Vagina (tissue), 2 donors: Measurements from ENCODE around the gene LYSMD3. TPM values are rescaled to one million over a fixed set of nuclear protein-coding genes. Genes with fewer than 3 reads are reported as not detected.

Experiments
- DNase-seq, 2 donors: peaks; one replicate each; pipeline ENCODE4 v3.0.0-alpha.2; 2017; ENCODE audit errors: extremely low spot score in 2 of 2
- H3K27ac ChIP-seq: fragments of 200-600 bp; sonication (generic); one replicate; pipeline ENCODE4 v1.5.1; 2019
- H3K27me3 ChIP-seq: fragments of 200-600 bp; sonication (generic); one replicate; pipeline ENCODE4 v1.5.1; 2019
- H3K36me3 ChIP-seq, 2 donors: fragments of 200-600 bp; sonication (generic); one replicate each; pipeline ENCODE4 v1.5.1; 2017 to 2019
- H3K4me1 ChIP-seq: fragments of 200-600 bp; sonication (generic); one replicate; pipeline ENCODE4 v1.5.1; 2019
- H3K4me3 ChIP-seq, 2 donors: fragments of 200-600 bp; sonication (generic); 1 replicate in 1 of 2; 2 replicates in 1 of 2; pipeline ENCODE4 v1.5.1; 2016 to 2019
- H3K9me3 ChIP-seq: fragments of 200-600 bp; sonication (generic); one replicate; pipeline ENCODE4 v1.5.1; 2019
- CTCF ChIP-seq, 3 experiments: fragments of 450-650 bp in 2 of 3; fragments of 200-600 bp in 1 of 3; sonication (generic) in 1 of 3; IDR thresholded peaks; one replicate each; pipeline ENCODE4 v1.5.1; 2017 to 2019; ENCODE audit warnings: antibody characterized with exemption in 3 of 3, mild to moderate bottlenecking in 2 of 3, moderate library complexity in 2 of 3
- POLR2A ChIP-seq, 2 donors: fragments of 450-650 bp; IDR thresholded peaks; one replicate each; pipeline ENCODE4 v1.6.1; 2017; ENCODE audit warnings: antibody characterized with exemption in 2 of 2, mild to moderate bottlenecking in 2 of 2, moderate library complexity in 2 of 2
- POLR2AphosphoS5 ChIP-seq, 2 donors: sonication (generic); formaldehyde crosslinking; IDR thresholded peaks; one replicate each; pipeline ENCODE4 v1.9.0; 2017; ENCODE audit warnings: antibody characterized with exemption in 2 of 2, mild to moderate bottlenecking in 2 of 2, low read depth in 1 of 2; ENCODE audit not compliant: insufficient read depth in 1 of 2
- intact Hi-C: fragments of 100-400 bp; cut with DNase I; formaldehyde crosslinking; loops from one replicate; pipeline ENCODE4 v1.15.1; 2023
- total RNA-seq: library from RNA; depleted of rRNA; stranded (reverse); fragments of >200 nt; gene quantifications from one replicate; pipeline ENCODE4 v1.2.3, GENCODE V29; 2016

The LYSMD3 gene
- total RNA-seq, 1 donor from 2014 or later: 15.5 TPM

GRCh38 chr5:90494043-90494442, 35.3 kb downstream of the LYSMD3 start:
- no peaks in the 10 kb centered on the region for H3K27me3 ChIP-seq
- TF ChIP-seq CTCF (IDR thresholded peaks at IDR 0.05): no peak
- TF ChIP-seq POLR2AphosphoS5 (IDR thresholded peaks at IDR 0.05; ENCODE audit: insufficient read depth in 1 of 2, low read depth in 1 of 2): no peak
- TF ChIP-seq POLR2A (IDR thresholded peaks at IDR 0.05): no peak
- H3K36me3 ChIP-seq: no peaks in the 10 kb centered on the region
- no peak overlapping the region for H3K4me3 ChIP-seq
- no peak for DNase-seq
- H3K4me1 ChIP-seq: no peaks in the 10 kb centered on the region
- intact Hi-C loops: no loop called here
- H3K9me3 ChIP-seq: no peaks in the 10 kb centered on the region
- no peak overlapping the region for H3K27ac ChIP-seq

- no peaks in the 10 kb centered on the region for H3K27me3 ChIP-seq
- no peak overlapping the region for H3K4me3 ChIP-seq
- TF ChIP-seq POLR2A (IDR thresholded peaks at IDR 0.05): no peak
- TF ChIP-seq POLR2AphosphoS5 (IDR thresholded peaks at IDR 0.05; ENCODE audit: insufficient read depth in 1 of 2, low read depth in 1 of 2): no peak
- TF ChIP-seq CTCF (IDR thresholded peaks at IDR 0.05): no peak
- H3K4me1 ChIP-seq: no peaks in the 10 kb centered on the region
- no peak overlapping the region for H3K27ac ChIP-seq
- no peaks in the 10 kb centered on the region for H3K36me3 ChIP-seq
- intact Hi-C loops: no loop called here
- DNase-seq: no peak
- H3K9me3 ChIP-seq: no peaks in the 10 kb centered on the region
Observed at GRCh38 chr5:90488791-90489190, 40.6 kb downstream of the LYSMD3 start.

GRCh38 chr5:90484540-90484939, 44.8 kb downstream of the LYSMD3 start:
- intact Hi-C loops: no loop called here
- DNase-seq: no peak

GRCh38 chr5:90483206-90483605, 46.2 kb downstream of the LYSMD3 start:
- H3K4me1 ChIP-seq: no peaks in the 10 kb centered on the region
- H3K9me3 ChIP-seq: no peaks in the 10 kb centered on the region
- H3K27me3 ChIP-seq: no peaks in the 10 kb centered on the region
- DNase-seq: no peak
- H3K27ac ChIP-seq: no peak overlapping the region
- intact Hi-C loops: no loop called here
- no peaks in the 10 kb centered on the region for H3K36me3 ChIP-seq
- H3K4me3 ChIP-seq: no peak overlapping the region
- TF ChIP-seq CTCF (IDR thresholded peaks at IDR 0.05): no peak
- no peak for TF ChIP-seq POLR2A (IDR thresholded peaks at IDR 0.05)
- TF ChIP-seq POLR2AphosphoS5 (IDR thresholded peaks at IDR 0.05; ENCODE audit: insufficient read depth in 1 of 2, low read depth in 1 of 2): no peak

More at GRCh38 chr5:90484540-90484939, 44.8 kb downstream of the LYSMD3 start:
- Histone ChIP-seq H3K27me3 (no peaks in the 10 kb centered on the region), H3K4me1 (no peaks in the 10 kb centered on the region), H3K36me3 (no peaks in the 10 kb centered on the region), H3K4me3 (no peak overlapping the region), H3K9me3 (no peaks in the 10 kb centered on the region), H3K27ac (no peak overlapping the region)
- TF ChIP-seq POLR2A (IDR thresholded peaks at IDR 0.05): no peak
- TF ChIP-seq POLR2AphosphoS5 (IDR thresholded peaks at IDR 0.05; ENCODE audit: insufficient read depth in 1 of 2, low read depth in 1 of 2): no peak
- no peak for TF ChIP-seq CTCF (IDR thresholded peaks at IDR 0.05)

- TF ChIP-seq CTCF (IDR thresholded peaks at IDR 0.05) (no peak), POLR2AphosphoS5 (IDR thresholded peaks at IDR 0.05; ENCODE audit: insufficient read depth in 1 of 2, low read depth in 1 of 2) (no peak), POLR2A (IDR thresholded peaks at IDR 0.05) (no peak)
- no peak for DNase-seq
- H3K27me3 ChIP-seq: no peaks in the 10 kb centered on the region
- intact Hi-C loops: no loop called here
- H3K9me3 ChIP-seq: no peaks in the 10 kb centered on the region
- H3K27ac ChIP-seq: no peak overlapping the region
- no peak overlapping the region for H3K4me3 ChIP-seq
- no peaks in the 10 kb centered on the region for H3K36me3 ChIP-seq
- H3K4me1 ChIP-seq: no peaks in the 10 kb centered on the region
Observed at GRCh38 chr5:90480699-90481098, 48.7 kb downstream of the LYSMD3 start.
